Ramos (cell line): ENCODE measurements around the gene RCE1.
"Not testable (repeated sequence)": the region's sequence is repeated elsewhere in the genome, so short reads cannot be mapped to it uniquely, and the experiment has no call there.

Experiments
- in situ Hi-C: fragments of 300-500 bp; cut with MboI; formaldehyde crosslinking; loops from one replicate; pipeline ENCODE4 v1.14.3; 2022; ENCODE audit warnings: low sequenced_read_pairs; ENCODE audit not compliant: unreplicated experiment

The RCE1 gene

GRCh38 chr11:66842896-66843775 lies at the start of gene RCE1:
TSS of gene RCE1 (plus strand) at chr11:66843441. CDS start at chr11:66843456, 15 bp downstream.
- in situ Hi-C loops = loop anchor here (5.0 kb wide), 1 partner anchor 39 kb away; no protein-coding TSS in a partner anchor

DNA sequence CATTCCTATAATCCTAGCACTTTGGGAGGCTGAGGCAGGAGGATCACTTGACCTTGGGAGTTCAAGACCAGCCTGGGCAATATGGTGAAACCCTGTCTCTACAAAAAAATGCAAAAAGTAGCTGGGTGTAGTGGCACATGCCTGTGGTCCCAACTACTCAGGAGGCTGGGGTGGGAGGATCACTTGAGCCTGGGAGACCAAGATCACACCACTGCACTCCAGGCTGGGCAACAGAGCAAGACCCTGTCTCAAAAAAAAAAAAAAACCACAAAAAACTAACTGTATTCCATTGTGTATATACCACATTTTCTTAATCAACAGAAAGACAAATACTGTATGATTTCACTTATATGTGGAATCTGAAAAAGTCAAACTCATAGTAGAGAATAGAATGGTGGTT lies 43.4 kb upstream of the RCE1 start:
- in situ Hi-C loops = not testable (repeated sequence)

DNA sequence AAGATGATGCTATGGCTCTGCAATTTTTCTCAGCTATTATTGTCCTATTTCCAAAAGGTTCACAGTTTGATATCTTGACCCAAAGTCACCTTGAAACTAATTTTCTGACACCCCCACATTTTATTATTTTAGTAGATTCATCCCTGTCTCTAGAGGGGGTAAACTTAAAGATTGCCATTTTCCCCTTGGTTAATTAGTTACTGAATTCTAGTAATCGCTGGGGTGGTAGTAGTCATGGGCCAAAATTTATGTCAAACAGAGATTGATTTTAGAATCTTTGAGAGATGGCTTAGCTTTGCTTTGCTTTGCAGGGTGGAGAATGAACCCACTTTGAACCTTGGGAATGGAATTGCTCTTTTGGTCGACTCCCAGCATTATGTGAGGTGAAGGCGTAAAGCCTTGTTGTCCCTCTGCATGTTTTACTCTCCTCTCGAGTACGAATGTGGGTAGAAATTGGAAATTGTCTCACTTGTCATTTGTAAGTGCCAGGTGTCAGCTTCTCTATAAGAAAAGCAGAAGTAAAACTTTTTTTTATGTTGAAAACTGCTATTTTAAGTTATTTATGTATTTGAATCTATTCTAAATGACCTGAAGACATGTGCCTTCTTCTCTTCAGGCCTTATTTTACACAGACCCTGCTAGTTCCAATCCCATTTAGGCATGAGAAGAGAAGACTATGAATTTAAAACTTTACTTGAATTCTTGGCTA lies 42.4 kb upstream of the RCE1 start:
- in situ Hi-C loops = no loop called here

- in situ Hi-C loops = no loop called here
Observed at GRCh38 chr11:66809592-66809991, 33.6 kb upstream of the RCE1 start.

- in situ Hi-C loops = no loop called here
Observed at GRCh38 chr11:66810576-66811185, 32.6 kb upstream of the RCE1 start.

GRCh38 chr11:66814678-66815077 lies 28.6 kb upstream of the RCE1 start:
- in situ Hi-C loops = no loop called here

DNA sequence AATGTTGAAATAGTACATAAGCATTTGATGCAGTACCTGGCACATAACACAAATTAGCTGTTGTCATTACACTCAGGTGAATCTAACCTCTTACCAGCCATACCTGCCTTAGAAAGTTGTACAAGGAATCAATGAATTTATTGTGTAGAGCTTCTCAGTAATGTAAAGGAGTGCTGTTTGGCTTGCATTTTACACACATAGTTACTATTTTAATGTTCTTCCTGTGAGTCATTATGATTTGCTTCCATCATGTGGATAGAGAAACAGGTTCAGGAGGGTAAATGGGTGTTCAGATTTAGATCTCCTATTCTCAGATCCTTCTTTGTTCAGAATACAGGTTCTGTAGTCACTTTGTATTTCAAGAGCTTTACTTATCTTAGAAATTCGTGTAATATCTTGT lies 27.6 kb upstream of the RCE1 start:
- in situ Hi-C loops = no loop called here

- in situ Hi-C loops = no loop called here
Observed at GRCh38 chr11:66818231-66818955, 24.8 kb upstream of the RCE1 start.

- in situ Hi-C loops = no loop called here
Observed at GRCh38 chr11:66820381-66820780, 22.9 kb upstream of the RCE1 start.

- in situ Hi-C loops = no loop called here
Observed at GRCh38 chr11:66820901-66821300, 22.3 kb upstream of the RCE1 start.

DNA sequence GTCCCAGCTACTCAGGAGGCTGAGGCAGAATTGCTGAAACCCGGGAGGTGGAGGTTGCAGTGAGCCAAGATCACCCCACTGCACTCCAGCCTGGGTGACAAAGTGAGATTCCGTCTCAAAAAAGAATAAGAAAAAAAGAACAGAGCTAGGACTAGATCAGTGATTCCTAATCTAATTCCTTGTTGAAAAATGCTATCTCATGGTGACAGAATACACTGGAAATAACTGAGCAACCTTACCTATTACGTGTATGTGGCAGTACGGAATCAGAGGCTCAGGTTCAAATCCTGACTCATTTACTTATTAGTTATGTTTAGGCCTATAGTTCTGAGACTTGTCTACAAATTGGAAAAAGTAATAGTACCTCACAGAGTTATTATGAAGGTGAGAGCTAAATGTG lies 19.5 kb upstream of the RCE1 start:
- in situ Hi-C loops = no loop called here

GRCh38 chr11:66824573-66824972 lies 18.7 kb upstream of the RCE1 start:
- in situ Hi-C loops = not testable (repeated sequence)

DNA sequence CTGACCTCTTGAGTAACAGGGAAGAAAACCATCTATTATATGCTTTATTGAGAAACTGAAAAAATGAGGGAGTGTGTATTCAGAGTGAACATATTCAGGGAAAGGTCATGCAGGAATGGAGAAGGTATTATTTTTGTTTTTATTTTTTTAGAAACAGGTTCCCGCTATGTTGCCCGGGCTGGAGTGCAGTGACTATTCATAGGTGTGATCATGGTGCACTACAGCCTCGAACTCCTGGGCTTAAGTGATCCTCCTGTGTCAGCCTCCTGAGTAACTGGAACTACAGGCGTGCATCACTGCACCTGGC lies 8.7 kb upstream of the RCE1 start:
- in situ Hi-C loops = loop anchor here (5.0 kb wide), 1 partner anchor 142 kb away; no protein-coding TSS in a partner anchor

DNA sequence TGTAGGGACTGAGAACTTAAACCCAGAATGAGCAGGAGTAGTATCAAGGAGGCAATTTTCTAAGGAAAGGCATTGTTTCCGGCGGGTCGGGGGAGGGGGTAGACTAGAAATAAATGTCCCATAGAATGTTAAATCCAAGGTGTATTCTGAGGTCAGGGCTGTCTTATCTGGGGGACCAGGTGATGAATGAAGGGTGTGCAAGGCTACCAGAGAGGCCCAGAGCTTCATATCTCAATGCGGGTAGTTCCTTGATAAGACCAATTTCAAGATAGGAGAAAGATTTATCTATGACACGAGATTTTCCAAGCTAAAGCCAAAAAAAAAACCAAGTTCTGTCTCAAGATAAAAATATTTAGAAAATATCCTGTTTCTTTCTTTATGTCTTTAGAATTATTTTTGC lies 8.3 kb upstream of the RCE1 start:
- in situ Hi-C loops = loop anchor here (5.0 kb wide), 1 partner anchor 143 kb away; no protein-coding TSS in a partner anchor

DNA sequence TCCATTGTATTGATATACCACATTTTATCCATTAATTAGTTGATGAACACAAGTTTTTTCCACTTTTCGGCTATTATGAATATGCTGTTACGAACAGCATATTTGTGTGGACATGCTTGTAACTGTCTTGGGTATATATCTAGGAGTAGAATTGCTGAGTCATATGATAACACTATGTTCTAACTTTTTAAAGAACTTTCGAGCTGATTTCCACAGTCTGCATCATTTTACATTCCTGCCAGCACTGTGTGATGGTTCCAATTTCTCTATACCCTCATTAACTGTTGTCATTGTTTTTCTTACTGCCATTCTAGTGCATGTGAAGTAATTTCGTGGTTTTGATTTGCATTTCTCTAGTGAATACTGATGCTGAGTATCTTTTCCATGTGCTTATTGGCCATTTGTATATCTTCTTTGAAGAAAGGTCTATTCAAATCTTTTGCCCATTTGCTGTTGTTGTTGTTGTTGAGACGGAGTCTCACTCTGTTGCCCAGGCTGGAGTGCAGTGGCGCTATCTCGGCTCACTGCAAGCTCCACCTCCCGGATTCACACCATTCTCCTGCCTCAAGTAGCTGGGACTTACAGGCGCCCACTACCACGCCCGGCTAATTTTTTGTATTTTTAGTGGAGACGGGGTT lies 7.4 kb upstream of the RCE1 start:
- in situ Hi-C loops = no loop called here

- in situ Hi-C loops = loop anchor here (5.0 kb wide), 1 partner anchor 42 kb away; no protein-coding TSS in a partner anchor
Observed at GRCh38 chr11:66840317-66841091, 2.7 kb upstream of the RCE1 start.

DNA sequence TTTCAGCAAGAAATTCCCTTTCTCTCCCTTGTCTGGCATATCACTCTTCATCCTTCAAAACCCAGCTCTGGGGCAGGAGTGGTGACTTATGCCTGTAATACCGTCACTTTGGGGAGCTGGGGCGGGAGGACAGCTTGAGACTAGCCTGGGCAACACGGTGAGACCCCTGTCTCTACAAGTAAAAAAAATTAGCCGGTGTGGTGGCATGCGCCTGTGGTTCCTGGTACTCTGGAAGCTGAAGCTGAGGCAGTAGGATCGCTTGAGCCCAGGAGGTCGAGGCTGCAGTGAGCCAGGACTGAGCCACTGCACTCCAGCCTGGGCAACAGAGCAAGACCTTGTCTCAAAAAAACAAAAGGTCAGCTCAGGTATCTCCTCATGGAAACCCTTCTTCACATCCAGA lies 1.4 kb upstream of the RCE1 start:
- in situ Hi-C loops = loop anchor here (5.0 kb wide), 1 partner anchor 40 kb away; no protein-coding TSS in a partner anchor

DNA sequence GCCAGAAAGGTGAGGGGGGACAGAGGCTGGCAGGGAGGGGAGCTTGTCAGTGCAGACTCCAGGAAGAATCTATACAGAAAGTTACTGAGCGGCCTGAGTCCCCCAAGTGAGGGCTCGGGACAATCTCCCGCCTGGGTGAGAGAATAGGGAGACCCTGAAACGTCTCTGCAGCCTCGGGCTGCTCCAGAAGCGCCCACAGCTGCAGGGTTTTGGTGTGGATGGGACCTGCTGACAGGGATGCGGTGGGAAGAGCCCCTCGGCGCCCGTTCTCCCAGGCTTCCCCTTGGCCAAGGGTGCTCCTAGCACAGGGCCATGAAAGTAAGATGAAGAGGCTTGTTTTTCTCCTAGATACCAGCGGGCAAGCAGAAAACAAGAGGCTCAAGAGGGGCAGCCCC lies 743 bp upstream of the RCE1 start:
- in situ Hi-C loops = loop anchor here (5.0 kb wide), 1 partner anchor 40 kb away; no protein-coding TSS in a partner anchor
